Stimulated activated effector memory CD8-positive, alpha-beta T cell treated with anti-CD3 and anti-CD28 coated beads, Interleukin-12 subunit alpha, Interleukin-12 subunit beta, amount 100 ng/mL, for 72 hours (primary cell): Measurements from ENCODE around the gene TMEM238.

ENCODE experiments used
- ATAC-seq: fragments of 150-1000 bp; cut with Tn5 transposase; 2 replicates; pipeline ENCODE4 v1.10.0; 2021
- DNase-seq, 2 donors: peaks; one replicate each; pipeline ENCODE4 v3.0.0; 2021 to 2022; ENCODE audit warnings: low spot score in 2 of 2
- H3K27ac Mint-ChIP-seq: one replicate; pipeline ENCODE4 v1.8.0; 2022; ENCODE audit warnings: mild to moderate bottlenecking, mixed read lengths
- H3K36me3 Mint-ChIP-seq: one replicate; pipeline ENCODE4 v1.8.0; 2022; ENCODE audit warnings: mild to moderate bottlenecking, mixed read lengths
- H3K4me1 Mint-ChIP-seq: one replicate; pipeline ENCODE4 v1.8.0; 2022; ENCODE audit warnings: mixed read lengths
- H3K4me3 Mint-ChIP-seq: one replicate; pipeline ENCODE4 v1.8.0; 2022; ENCODE audit warnings: mild to moderate bottlenecking, mixed read lengths
- H3K9me3 Mint-ChIP-seq: one replicate; pipeline ENCODE4 v1.8.0; 2022; ENCODE audit warnings: mixed read lengths

The TMEM238 gene

DNA sequence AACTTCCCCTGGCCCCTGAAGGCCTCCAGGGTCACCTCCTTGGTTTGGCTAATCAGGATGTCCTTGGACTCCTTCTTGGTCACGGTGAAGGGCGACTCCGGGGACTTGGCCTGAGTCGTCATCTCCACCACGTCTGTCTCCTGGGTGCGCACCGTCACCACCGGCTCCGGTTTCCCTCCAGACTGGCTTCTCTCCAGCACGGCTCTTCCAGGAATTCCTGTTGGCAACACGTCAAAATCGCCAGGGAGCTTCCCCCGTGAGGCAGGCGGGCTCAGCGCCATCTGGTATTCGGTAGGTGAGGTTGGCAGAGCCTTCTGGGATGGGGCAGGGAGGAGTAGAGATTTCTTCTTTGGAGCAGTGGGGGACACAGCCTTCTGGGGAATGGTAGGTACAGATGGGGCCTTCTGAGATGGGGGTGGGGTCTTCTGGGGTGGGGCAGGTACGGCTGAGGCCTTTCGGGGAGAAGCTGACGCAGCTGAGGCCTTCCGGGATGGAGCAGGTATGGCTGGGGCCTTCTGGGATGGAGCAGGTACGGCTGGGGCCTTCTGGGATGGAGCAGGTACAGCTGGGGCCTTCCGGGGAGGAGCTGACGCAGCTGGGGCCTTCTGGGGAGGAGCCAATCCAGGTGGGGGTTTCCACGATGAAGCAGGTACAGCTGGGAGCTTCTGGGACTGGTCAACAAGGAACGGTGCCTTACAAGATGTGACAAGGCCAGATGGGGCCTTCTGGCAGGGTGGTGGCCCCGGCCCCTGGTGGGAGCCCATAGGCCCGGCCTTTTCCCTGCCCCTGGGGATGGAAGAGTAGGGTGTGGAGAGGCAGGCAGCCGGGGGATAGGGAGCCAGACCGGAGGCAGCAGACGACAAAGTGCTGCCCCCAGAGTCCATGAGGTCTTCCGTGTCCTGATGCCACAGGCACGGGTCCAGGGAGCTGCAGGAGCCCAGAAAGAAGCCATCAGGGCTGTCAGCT, 24.9 kb downstream of the TMEM238 start:
- Mint-ChIP-seq H3K36me3 (no peaks in the 10 kb centered on the region), H3K9me3 (no peaks in the 10 kb centered on the region), H3K4me1 (no peaks in the 10 kb centered on the region), H3K27ac (no peak overlapping the region), H3K4me3 (no peak overlapping the region)
- ATAC-seq (no peak), DNase-seq (no peak)

- DNase-seq = no peak
- Mint-ChIP-seq H3K4me3 (no peak overlapping the region), H3K4me1 (peaks cover 7% of the 10 kb centered on the region), H3K27ac (no peak overlapping the region), H3K36me3 (no peaks in the 10 kb centered on the region), H3K9me3 (no peaks in the 10 kb centered on the region)
- no peak for ATAC-seq
These were observed 25.6 kb downstream of the TMEM238 start for GRCh38 chr19:55358493-55358892.

GRCh38 chr19:55355213-55355821, 28.8 kb downstream of the TMEM238 start:
- DNase-seq = no peak

GRCh38 chr19:55354698-55355212, 29.3 kb downstream of the TMEM238 start, which contains the start of gene COX6B2:
Gene COX6B2, minus strand, starts transcription at chr19:55354719. Its CDS starts 198 bp downstream, at chr19:55354521.
- Mint-ChIP-seq H3K4me3 (peak within 1 kb of the TSS; percentile 68), H3K9me3 (no peaks in the 10 kb centered on the region), H3K36me3 (peaks cover 13% of the 10 kb centered on the region), H3K27ac (no peak within 1 kb of the TSS), H3K4me1 (peaks cover 33% of the 10 kb centered on the region)
- no peak for ATAC-seq
- DNase-seq = no peak

More at GRCh38 chr19:55355213-55355821, 28.8 kb downstream of the TMEM238 start:
- no peak overlapping the region for H3K27ac Mint-ChIP-seq
- peaks cover 33% of the 10 kb centered on the region for H3K4me1 Mint-ChIP-seq
- ATAC-seq = no peak
- H3K36me3 Mint-ChIP-seq = peaks cover 13% of the 10 kb centered on the region
- H3K9me3 Mint-ChIP-seq = no peaks in the 10 kb centered on the region
- H3K4me3 Mint-ChIP-seq = no peak overlapping the region

DNA sequence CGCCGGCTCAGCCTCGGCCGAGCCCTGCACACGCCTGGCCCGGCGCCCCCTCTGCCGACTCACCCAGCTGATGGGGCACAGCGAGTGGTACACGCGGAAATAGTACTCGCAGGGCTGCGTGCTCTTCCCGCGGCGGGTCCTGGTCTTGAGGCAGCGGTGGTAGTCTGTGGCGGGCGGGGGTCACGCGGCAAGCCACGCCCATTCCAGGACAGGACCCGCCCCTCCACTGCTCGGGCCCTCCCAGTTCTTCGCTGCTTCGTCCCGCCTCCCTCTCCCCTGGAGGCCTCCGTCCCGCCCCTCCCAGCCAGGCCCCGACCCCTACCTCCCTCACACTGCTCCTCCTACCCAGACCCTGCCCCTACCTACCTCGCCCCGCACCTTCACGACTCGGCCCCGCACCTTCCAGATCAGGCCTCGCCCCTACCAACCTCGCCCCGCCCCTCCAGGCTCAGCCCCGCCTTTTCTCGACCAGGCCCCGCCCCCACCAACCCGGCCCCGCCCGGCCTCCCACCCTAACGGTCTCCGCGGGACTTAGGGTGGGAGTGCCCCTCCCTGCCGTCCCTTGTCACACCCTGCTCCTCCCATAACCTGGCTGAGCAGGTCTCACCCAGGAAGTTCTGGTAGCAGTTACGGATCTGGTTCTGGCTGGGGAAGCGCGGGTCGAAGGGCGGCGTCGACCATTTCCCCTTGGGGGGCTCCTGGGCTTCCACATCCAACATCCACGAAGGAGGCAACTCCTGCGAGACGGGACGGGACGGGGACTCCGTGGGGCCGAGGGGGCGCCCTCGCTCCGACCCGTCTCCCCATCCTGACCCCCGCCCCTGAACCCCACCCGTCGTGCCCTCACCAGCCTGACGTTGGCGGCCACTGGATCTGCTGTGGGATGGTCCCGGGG, 30.0 kb downstream of the TMEM238 start:
- peaks cover 33% of the 10 kb centered on the region for H3K4me1 Mint-ChIP-seq
- ATAC-seq = peak; percentile 82
- no peaks in the 10 kb centered on the region for H3K9me3 Mint-ChIP-seq
- peak; percentile 63 to 73 for DNase-seq
- H3K36me3 Mint-ChIP-seq = peaks cover 13% of the 10 kb centered on the region
- peak overlapping the region; percentile 68 for H3K4me3 Mint-ChIP-seq
- H3K27ac Mint-ChIP-seq = no peak overlapping the region

DNA sequence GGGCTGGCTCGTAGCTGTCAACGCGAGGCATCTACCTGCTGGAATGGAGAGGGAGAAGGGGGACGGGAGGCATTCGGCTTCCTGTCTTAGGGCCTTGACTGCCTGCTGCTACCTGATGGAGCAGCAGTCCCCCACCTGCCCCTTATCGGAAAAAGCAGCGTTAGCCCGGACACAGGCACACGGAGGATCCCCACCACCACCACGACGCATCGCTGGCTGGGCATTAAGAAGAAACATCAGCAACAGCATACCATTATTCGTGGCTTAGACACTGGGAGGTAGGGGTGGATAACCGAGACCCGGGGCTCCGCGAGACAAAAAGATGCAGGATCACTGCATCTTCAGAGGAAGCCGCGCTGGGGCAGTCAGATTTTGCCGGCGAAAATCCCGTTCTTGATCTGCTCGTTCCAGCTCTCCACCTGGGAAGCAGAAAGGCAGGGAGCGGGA, 30.7 kb downstream of the TMEM238 start:
- DNase-seq = no peak
- H3K36me3 Mint-ChIP-seq = peaks cover 13% of the 10 kb centered on the region
- ATAC-seq = peak; percentile 1
- peaks cover 33% of the 10 kb centered on the region for H3K4me1 Mint-ChIP-seq
- no peaks in the 10 kb centered on the region for H3K9me3 Mint-ChIP-seq
- peak overlapping the region; percentile 68 for H3K4me3 Mint-ChIP-seq
- no peak overlapping the region for H3K27ac Mint-ChIP-seq

- no peak overlapping the region for H3K27ac Mint-ChIP-seq
These were observed 31.4 kb downstream of the TMEM238 start for GRCh38 chr19:55352549-55353145.

DNA sequence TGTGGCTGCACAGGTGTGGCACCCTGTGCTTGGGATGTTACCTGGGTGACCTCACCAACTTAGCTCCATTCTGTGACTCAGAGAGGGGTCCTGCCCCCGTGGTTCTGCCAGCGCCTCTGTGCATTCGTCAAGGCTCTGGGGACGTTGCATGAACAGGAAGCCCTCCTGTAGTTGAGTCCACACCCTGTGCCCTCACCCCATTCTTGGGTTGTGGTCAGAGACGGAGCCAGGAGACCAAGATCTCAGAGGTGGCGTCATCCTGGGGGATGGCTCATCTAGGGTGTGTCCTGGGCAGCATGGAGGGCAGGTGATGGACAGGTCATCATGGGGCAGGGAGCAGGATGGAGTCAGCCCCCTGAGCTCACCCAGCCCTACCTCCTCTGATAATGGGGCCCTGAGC, 32.1 kb downstream of the TMEM238 start:
- H3K9me3 Mint-ChIP-seq = no peaks in the 10 kb centered on the region
- peaks cover 13% of the 10 kb centered on the region for H3K36me3 Mint-ChIP-seq
- H3K4me3 Mint-ChIP-seq = peak overlapping the region; percentile 68
- H3K4me1 Mint-ChIP-seq = peaks cover 33% of the 10 kb centered on the region
- no peak for DNase-seq
- ATAC-seq = peak; percentile 41
- H3K27ac Mint-ChIP-seq = no peak overlapping the region

More at GRCh38 chr19:55352549-55353145, 31.4 kb downstream of the TMEM238 start:
- DNase-seq (no peak), ATAC-seq (no peak)
- peak overlapping the region; percentile 68 for H3K4me3 Mint-ChIP-seq
- H3K9me3 Mint-ChIP-seq = no peaks in the 10 kb centered on the region
- peaks cover 13% of the 10 kb centered on the region for H3K36me3 Mint-ChIP-seq
- peaks cover 33% of the 10 kb centered on the region for H3K4me1 Mint-ChIP-seq

- Mint-ChIP-seq H3K27ac (no peak overlapping the region), H3K36me3 (peaks cover 13% of the 10 kb centered on the region), H3K4me1 (peaks cover 33% of the 10 kb centered on the region), H3K9me3 (no peaks in the 10 kb centered on the region), H3K4me3 (no peak overlapping the region)
- no peak for DNase-seq
- ATAC-seq = no peak
These were observed 33.3 kb downstream of the TMEM238 start for GRCh38 chr19:55350620-55351315.

- peaks cover 36% of the 10 kb centered on the region for H3K4me1 Mint-ChIP-seq
- H3K36me3 Mint-ChIP-seq = peaks cover 17% of the 10 kb centered on the region
- no peak overlapping the region for H3K27ac Mint-ChIP-seq
- no peak overlapping the region for H3K4me3 Mint-ChIP-seq
- H3K9me3 Mint-ChIP-seq = no peaks in the 10 kb centered on the region
- no peak for DNase-seq
- ATAC-seq = no peak
These were observed 35.6 kb downstream of the TMEM238 start for GRCh38 chr19:55348317-55349034.

DNA sequence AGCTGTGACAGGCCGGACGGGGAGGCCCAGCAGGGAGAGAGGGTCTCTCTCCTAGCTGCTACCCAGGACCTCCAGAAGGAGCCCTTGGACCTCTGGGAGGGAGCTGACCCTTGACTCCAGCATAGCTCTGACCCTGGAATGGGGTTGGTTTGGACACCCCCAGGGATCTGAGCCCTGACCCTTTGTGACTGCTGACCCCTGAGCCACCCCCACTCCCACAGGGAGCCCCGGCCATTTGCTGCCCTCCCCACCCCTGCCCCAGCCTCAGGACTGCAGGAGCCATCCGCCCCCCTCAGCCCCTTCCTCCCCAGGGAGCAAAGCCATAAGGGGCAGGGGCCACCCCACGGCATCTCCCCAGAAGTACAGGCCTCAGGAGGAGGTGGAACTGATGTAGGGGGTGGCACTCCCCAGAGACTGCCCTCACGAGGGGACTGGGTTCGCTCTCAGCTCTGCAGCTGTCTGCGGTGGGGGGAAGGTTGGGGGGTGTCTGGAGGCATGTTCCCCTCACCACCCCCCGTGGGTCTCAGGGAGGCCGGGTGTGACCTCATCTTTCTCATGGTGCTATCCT, 36.6 kb downstream of the TMEM238 start:
- Mint-ChIP-seq H3K27ac (no peak overlapping the region), H3K9me3 (no peaks in the 10 kb centered on the region), H3K4me3 (no peak overlapping the region), H3K4me1 (peaks cover 26% of the 10 kb centered on the region), H3K36me3 (peaks cover 20% of the 10 kb centered on the region)
- ATAC-seq (no peak), DNase-seq (no peak)

GRCh38 chr19:55346725-55347441, 37.2 kb downstream of the TMEM238 start:
- Mint-ChIP-seq H3K36me3 (peaks cover 13% of the 10 kb centered on the region), H3K9me3 (no peaks in the 10 kb centered on the region), H3K27ac (no peak overlapping the region), H3K4me3 (no peak overlapping the region), H3K4me1 (peaks cover 20% of the 10 kb centered on the region)
- peak; percentile 4 for ATAC-seq
- DNase-seq = no peak
